ENCODE measurements around the gene PRDM1.

The PRDM1 gene

DNA sequence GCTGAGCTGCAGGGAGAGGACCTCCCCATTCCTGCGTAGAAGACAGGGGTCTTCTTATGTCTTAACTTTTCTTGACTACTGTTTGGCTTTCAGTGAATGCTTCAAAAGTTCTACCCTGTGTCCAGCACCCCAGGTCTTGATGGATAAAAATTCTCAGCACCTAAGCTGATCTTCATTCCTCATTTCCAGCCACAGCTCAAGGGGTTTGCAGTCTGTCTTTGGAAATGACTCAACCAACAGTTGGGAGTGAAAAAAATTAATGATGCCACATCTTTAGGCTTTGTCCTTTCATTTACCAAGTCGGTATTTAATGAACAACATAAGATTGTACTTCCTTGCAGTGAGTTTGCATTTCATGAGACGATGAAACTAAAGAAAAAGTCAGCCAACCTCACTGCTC lies 40.3 kb downstream of the PRDM1 start:
- ChIA-PET CTCF (no interaction called here), POLR2A (no interaction called here)
- Histone ChIP-seq H3K36me3 (ENCODE audit: control insufficient read depth in 2 of 2, insufficient read depth in 1 of 2, low read length in 2 of 2) (no peaks in the 10 kb centered on the region), H3K4me3 (ENCODE audit: low read depth, low read length) (no peak overlapping the region), H3K9me3 (ENCODE audit: control insufficient read depth, insufficient read depth, low read depth, low read length) (no peaks in the 10 kb centered on the region), H3K27ac (ENCODE audit: extremely low read depth, low read depth, low read length) (no peak overlapping the region), H3K4me1 (ENCODE audit: control insufficient read depth, insufficient read depth, low read length) (peaks cover 3% of the 10 kb centered on the region; the same call in 1 of the 2 replicates)
- TF ChIP-seq MZF1 (tag by site-specific recombination; IDR thresholded peaks at IDR 0.05; ENCODE audit: borderline replicate concordance) = no peak
- TF ChIP-seq, protein P1, sequence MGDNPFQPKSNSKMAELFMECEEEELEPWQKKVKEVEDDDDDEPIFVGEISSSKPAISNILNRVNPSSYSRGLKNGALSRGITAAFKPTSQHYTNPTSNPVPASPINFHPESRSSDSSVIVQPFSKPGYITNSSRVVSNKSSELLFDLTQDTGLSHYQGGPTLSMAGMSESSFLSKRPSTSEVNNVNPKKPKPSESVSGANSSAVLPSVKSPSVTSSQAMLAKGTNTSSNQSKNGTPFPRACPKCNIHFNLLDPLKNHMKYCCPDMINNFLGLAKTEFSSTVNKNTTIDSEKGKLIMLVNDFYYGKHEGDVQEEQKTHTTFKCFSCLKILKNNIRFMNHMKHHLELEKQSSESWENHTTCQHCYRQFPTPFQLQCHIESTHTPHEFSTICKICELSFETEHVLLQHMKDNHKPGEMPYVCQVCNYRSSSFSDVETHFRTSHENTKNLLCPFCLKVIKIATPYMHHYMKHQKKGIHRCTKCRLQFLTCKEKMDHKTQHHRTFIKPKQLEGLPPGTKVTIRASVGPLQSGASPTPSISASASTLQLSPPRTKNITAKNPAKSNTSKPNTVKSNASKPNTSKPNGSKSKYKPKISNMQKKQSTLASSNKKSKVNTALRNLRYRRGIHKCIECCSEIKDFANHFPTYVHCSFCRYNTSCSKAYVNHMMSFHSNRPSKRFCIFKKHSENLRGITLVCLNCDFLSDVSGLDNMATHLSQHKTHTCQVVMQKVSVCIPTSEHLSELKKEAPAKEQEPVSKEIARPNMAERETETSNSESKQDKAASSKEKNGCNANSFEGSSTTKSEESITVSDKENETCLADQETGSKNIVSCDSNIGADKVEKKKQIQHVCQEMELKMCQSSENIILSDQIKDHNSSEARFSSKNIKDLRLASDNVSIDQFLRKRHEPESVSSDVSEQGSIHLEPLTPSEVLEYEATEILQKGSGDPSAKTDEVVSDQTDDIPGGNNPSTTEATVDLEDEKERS (tag by site-specific recombination; IDR thresholded peaks at IDR 0.05) = no peak
- no peak for TF ChIP-seq ZNF19 (tag by site-specific recombination; IDR thresholded peaks at IDR 0.05; ENCODE audit: low read depth)
- TF ChIP-seq SCRT1 (tag by site-specific recombination; IDR thresholded peaks at IDR 0.05; ENCODE audit: borderline replicate concordance) = no peak
- no peak for TF ChIP-seq ZNF623 (tag by site-specific recombination; IDR thresholded peaks at IDR 0.05)
- TF ChIP-seq SP7 (tag by site-specific recombination; IDR thresholded peaks at IDR 0.05) = no peak
- no peak for TF ChIP-seq YY1 (tag by site-specific recombination; IDR thresholded peaks at IDR 0.05)
- TF ChIP-seq, protein P2, sequence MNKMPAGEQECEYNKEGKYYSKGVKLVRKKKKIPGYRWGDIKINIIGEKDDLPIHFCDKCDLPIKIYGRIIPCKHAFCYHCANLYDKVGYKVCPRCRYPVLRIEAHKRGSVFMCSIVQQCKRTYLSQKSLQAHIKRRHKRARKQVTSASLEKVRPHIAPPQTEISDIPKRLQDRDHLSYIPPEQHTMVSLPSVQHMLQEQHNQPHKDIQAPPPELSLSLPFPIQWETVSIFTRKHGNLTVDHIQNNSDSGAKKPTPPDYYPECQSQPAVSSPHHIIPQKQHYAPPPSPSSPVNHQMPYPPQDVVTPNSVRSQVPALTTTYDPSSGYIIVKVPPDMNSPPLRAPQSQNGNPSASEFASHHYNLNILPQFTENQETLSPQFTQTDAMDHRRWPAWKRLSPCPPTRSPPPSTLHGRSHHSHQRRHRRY (tag by site-specific recombination; IDR thresholded peaks at IDR 0.05) = no peak
- no peak for TF ChIP-seq ZNF529 (tag by site-specific recombination; IDR thresholded peaks at IDR 0.05; ENCODE audit: insufficient replicate concordance)
- no peak for TF ChIP-seq ZNF133 (tag by site-specific recombination; IDR thresholded peaks at IDR 0.05)

DNA sequence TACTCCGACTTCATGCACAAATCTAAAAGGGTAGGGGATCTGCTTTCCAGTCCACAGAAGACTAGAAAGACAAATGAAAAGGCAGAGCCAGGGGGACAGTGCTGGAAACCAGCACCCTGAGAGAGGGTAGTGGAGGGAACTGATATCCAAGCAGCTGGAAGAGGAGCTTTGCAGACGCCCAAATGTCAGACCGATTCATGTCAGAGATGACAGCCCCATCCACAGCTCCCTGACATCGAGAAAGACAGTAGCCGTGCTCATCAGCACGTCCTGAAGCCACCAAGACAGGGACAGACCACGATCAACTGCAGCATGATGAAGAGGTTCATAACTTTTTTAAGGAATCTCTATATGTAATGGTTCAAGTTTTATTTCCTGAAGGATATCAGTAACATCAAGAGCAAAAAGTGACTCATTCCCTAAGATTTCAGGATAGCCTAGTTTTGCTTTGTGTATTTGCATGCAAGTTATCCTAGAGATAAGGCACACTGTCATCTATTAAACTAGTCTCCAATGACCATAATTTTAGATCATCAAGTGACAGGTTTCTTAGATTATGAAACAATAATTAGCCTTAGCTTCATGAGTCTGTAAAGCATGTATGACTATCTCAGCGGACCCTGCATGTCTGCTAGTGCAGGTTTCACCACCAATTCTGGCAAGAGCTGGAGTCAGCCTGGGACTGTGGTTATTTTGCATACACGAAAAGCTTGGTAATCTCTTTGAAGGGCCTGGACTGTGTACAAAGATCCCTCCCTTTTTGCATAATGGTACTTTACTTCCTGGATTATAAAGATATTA lies 43.0 kb downstream of the PRDM1 start:
- ChIA-PET POLR2A (no interaction called here), CTCF (interaction anchor here (1.0 to 1.4 kb wide), 2 partner anchors 94 to 697 kb away, joined by 4 to 5 read pairs; no protein-coding TSS in a partner anchor)
- no peak overlapping the region for H3K4me3 ChIP-seq (ENCODE audit: low read depth, low read length)
- H3K36me3 ChIP-seq (ENCODE audit: control insufficient read depth in 2 of 2, insufficient read depth in 1 of 2, low read length in 2 of 2) = no peaks in the 10 kb centered on the region
- no peak overlapping the region for H3K27ac ChIP-seq (ENCODE audit: extremely low read depth, low read depth, low read length)
- H3K4me1 ChIP-seq (ENCODE audit: control insufficient read depth, insufficient read depth, low read length) = peaks cover 3% of the 10 kb centered on the region; the same call in 1 of the 2 replicates
- H3K9me3 ChIP-seq (ENCODE audit: control insufficient read depth, insufficient read depth, low read depth, low read length) = no peaks in the 10 kb centered on the region
- TF ChIP-seq ZNF48 (tag by site-specific recombination; IDR thresholded peaks at IDR 0.05) (no peak), ZNF274 (IDR thresholded peaks at IDR 0.05; ENCODE audit: low read length) (no peak), ZNF274 (tag by site-specific recombination; IDR thresholded peaks at IDR 0.05; ENCODE audit: borderline replicate concordance) (no peak), ZBTB48 (tag by site-specific recombination; IDR thresholded peaks at IDR 0.05) (no peak), ZNF354C (tag by site-specific recombination; IDR thresholded peaks at IDR 0.05; ENCODE audit: borderline replicate concordance, low read depth) (no peak), ZNF785 (tag by site-specific recombination; IDR thresholded peaks at IDR 0.05) (no peak), ZNF416 (tag by site-specific recombination; IDR thresholded peaks at IDR 0.05) (no peak), ZNF114 (tag by site-specific recombination; IDR thresholded peaks at IDR 0.05) (no peak), ZNF138 (tag by site-specific recombination; IDR thresholded peaks at IDR 0.05; ENCODE audit: borderline replicate concordance) (no peak)
- TF ChIP-seq, protein P3, sequence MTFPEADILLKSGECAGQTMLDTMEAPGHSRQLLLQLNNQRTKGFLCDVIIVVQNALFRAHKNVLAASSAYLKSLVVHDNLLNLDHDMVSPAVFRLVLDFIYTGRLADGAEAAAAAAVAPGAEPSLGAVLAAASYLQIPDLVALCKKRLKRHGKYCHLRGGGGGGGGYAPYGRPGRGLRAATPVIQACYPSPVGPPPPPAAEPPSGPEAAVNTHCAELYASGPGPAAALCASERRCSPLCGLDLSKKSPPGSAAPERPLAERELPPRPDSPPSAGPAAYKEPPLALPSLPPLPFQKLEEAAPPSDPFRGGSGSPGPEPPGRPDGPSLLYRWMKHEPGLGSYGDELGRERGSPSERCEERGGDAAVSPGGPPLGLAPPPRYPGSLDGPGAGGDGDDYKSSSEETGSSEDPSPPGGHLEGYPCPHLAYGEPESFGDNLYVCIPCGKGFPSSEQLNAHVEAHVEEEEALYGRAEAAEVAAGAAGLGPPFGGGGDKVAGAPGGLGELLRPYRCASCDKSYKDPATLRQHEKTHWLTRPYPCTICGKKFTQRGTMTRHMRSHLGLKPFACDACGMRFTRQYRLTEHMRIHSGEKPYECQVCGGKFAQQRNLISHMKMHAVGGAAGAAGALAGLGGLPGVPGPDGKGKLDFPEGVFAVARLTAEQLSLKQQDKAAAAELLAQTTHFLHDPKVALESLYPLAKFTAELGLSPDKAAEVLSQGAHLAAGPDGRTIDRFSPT (tag by site-specific recombination; IDR thresholded peaks at IDR 0.05) = no peak
- TF ChIP-seq, protein P4, sequence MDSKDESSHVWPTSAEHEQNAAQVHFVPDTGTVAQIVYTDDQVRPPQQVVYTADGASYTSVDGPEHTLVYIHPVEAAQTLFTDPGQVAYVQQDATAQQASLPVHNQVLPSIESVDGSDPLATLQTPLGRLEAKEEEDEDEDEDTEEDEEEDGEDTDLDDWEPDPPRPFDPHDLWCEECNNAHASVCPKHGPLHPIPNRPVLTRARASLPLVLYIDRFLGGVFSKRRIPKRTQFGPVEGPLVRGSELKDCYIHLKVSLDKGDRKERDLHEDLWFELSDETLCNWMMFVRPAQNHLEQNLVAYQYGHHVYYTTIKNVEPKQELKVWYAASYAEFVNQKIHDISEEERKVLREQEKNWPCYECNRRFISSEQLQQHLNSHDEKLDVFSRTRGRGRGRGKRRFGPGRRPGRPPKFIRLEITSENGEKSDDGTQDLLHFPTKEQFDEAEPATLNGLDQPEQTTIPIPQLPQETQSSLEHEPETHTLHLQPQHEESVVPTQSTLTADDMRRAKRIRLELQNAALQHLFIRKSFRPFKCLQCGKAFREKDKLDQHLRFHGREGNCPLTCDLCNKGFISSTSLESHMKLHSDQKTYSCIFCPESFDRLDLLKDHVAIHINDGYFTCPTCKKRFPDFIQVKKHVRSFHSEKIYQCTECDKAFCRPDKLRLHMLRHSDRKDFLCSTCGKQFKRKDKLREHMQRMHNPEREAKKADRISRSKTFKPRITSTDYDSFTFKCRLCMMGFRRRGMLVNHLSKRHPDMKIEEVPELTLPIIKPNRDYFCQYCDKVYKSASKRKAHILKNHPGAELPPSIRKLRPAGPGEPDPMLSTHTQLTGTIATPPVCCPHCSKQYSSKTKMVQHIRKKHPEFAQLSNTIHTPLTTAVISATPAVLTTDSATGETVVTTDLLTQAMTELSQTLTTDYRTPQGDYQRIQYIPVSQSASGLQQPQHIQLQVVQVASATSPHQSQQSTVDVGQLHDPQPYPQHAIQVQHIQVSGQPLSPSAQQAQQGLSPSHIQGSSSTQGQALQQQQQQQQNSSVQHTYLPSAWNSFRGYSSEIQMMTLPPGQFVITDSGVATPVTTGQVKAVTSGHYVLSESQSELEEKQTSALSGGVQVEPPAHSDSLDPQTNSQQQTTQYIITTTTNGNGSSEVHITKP (tag by site-specific recombination; IDR thresholded peaks at IDR 0.05) = peak; percentile 31; the same call in 1 of the 2 replicates
